ENCODE measurements around the gene TMEM151B.

DNA sequence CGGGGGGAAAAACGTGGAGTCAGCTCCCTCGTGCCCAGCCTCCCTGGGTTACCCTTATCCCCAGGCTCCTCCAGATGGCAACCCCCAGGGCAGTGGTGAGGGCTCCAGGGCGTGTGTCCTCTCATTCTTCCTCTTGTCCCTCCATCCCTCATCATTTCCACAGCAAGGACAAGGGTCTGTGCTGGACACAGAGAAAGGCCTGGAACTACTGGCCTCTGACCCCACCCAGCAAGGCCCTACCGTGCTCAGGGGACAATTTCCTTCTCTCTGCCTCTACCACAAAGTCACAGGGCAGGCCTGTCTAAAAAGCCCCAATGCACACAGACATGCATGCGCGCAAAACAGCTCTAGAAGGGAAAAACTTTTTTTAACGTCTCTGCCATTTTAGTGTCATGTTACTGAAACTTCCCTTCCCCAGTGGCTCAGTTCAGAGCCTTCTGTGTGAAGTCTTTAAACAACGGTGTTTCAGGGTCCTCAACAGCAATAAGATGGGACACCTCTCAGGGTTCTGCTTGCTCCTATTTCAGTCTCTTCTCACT, 11.9 kb upstream of the TMEM151B start:
- TF ChIP-seq, protein P1, sequence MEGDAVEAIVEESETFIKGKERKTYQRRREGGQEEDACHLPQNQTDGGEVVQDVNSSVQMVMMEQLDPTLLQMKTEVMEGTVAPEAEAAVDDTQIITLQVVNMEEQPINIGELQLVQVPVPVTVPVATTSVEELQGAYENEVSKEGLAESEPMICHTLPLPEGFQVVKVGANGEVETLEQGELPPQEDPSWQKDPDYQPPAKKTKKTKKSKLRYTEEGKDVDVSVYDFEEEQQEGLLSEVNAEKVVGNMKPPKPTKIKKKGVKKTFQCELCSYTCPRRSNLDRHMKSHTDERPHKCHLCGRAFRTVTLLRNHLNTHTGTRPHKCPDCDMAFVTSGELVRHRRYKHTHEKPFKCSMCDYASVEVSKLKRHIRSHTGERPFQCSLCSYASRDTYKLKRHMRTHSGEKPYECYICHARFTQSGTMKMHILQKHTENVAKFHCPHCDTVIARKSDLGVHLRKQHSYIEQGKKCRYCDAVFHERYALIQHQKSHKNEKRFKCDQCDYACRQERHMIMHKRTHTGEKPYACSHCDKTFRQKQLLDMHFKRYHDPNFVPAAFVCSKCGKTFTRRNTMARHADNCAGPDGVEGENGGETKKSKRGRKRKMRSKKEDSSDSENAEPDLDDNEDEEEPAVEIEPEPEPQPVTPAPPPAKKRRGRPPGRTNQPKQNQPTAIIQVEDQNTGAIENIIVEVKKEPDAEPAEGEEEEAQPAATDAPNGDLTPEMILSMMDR (IDR thresholded peaks at IDR 0.05), result no peak
- no peak for TF ChIP-seq POLR2A (IDR thresholded peaks at IDR 0.05)
